HEK293 (cell line): Measurements from ENCODE around the gene MXI1.

Experiments
- CTCF ChIA-PET: fragments of 350-600 bp; formaldehyde crosslinking; extraction: SDS; loops from one replicate; lab custom pipeline; 2021; ENCODE audit warnings: antibody characterized with exemption; lab: Yijun Ruan, JAX
- POLR2A ChIA-PET: fragments of 300-600 bp; formaldehyde crosslinking; extraction: SDS; loops from one replicate; lab custom pipeline; 2020; ENCODE audit warnings: antibody characterized with exemption, inconsistent platforms; lab: Yijun Ruan, JAX
- H3K27ac ChIP-seq: fragments of 200-500 bp; sonication (Bioruptor generic); 2 replicates; pipeline ENCODE4 v1.5.1; 2014; ENCODE audit warnings: low read depth, low read length, control low read depth, inconsistent platforms; ENCODE audit errors: extremely low read depth
- H3K36me3 ChIP-seq, 2 experiments: fragments of 200-500 bp in 1 of 2; sonication (Bioruptor generic) in 1 of 2; 1 replicate in 1 of 2; 2 replicates in 1 of 2; pipeline ENCODE4 v1.5.1; 2014 to 2017; ENCODE audit warnings: inconsistent platforms in 2 of 2, low read length in 2 of 2; ENCODE audit not compliant: control insufficient read depth in 2 of 2, insufficient read depth in 1 of 2
- H3K4me1 ChIP-seq: fragments of 200-500 bp; sonication (Bioruptor generic); 2 replicates; pipeline ENCODE4 v1.5.1; 2014; ENCODE audit warnings: mild to moderate bottlenecking, low read length, inconsistent platforms; ENCODE audit not compliant: control insufficient read depth, insufficient read depth
- H3K4me3 ChIP-seq: 2 replicates; pipeline ENCODE4 v1.5.1; 2011; ENCODE audit warnings: low read depth, mild to moderate bottlenecking, control low read depth, low read length, moderate library complexity
- H3K9me3 ChIP-seq: fragments of 200-500 bp; sonication (Bioruptor generic); 2 replicates; pipeline ENCODE4 v1.5.1; 2014; ENCODE audit warnings: low read depth, low read length, inconsistent platforms; ENCODE audit not compliant: control insufficient read depth, insufficient read depth
- BCL11B ChIP-seq: fragments of 450-650 bp; formaldehyde crosslinking; IDR thresholded peaks from 2 replicates; pipeline ENCODE4 v1.5.1; 2016; ENCODE audit warnings: low read depth, missing biosample characterization, missing genetic modification characterization
- GFI1B ChIP-seq: fragments of 450-650 bp; formaldehyde crosslinking; IDR thresholded peaks from 2 replicates; pipeline ENCODE4 v1.5.1; 2016; ENCODE audit warnings: missing biosample characterization, missing genetic modification characterization
- GLIS2 ChIP-seq: fragments of 450-650 bp; formaldehyde crosslinking; IDR thresholded peaks from 2 replicates; pipeline ENCODE4 v1.5.1; 2016; ENCODE audit warnings: missing biosample characterization, missing genetic modification characterization
- HOXD13 ChIP-seq: sonication (generic); formaldehyde crosslinking; IDR thresholded peaks from 2 replicates; pipeline ENCODE4 v1.8.0; 2022; ENCODE audit warnings: missing genetic modification reagents, borderline replicate concordance
- KLF1 ChIP-seq: fragments of 450-650 bp; formaldehyde crosslinking; IDR thresholded peaks from 2 replicates; pipeline ENCODE4 v1.5.1; 2016; ENCODE audit warnings: missing biosample characterization, missing genetic modification characterization
- MEIS1 ChIP-seq: sonication (generic); formaldehyde crosslinking; IDR thresholded peaks from 2 replicates; pipeline ENCODE4 v1.8.1; 2022; ENCODE audit warnings: missing genetic modification reagents, mild to moderate bottlenecking, borderline replicate concordance
- SETDB1 ChIP-seq: IDR thresholded peaks from one replicate; pipeline ENCODE4 v1.6.1; 2017; ENCODE audit warnings: mild to moderate bottlenecking, low read length, moderate library complexity, mixed read lengths; ENCODE audit not compliant: insufficient read length
- SP7 ChIP-seq: fragments of 450-650 bp; formaldehyde crosslinking; IDR thresholded peaks from 2 replicates; pipeline ENCODE4 v1.5.1; 2016; ENCODE audit warnings: missing biosample characterization, missing genetic modification characterization
- TSHZ1 ChIP-seq: fragments of 450-650 bp; formaldehyde crosslinking; IDR thresholded peaks from 2 replicates; pipeline ENCODE4 v1.5.1; 2016; ENCODE audit warnings: missing biosample characterization, missing genetic modification characterization, borderline replicate concordance
- ZBTB11 ChIP-seq: fragments of 450-650 bp; formaldehyde crosslinking; conservative IDR thresholded peaks from 2 replicates; pipeline ENCODE4 v1.5.1; 2016; ENCODE audit warnings: low read depth, missing biosample characterization, missing genetic modification characterization
- ZBTB7A ChIP-seq: fragments of 450-650 bp; formaldehyde crosslinking; IDR thresholded peaks from 2 replicates; pipeline ENCODE4 v1.5.1; 2016; ENCODE audit warnings: low read depth, missing biosample characterization, missing genetic modification characterization
- ZBTB8A ChIP-seq: fragments of 450-650 bp; formaldehyde crosslinking; IDR thresholded peaks from 2 replicates; pipeline ENCODE4 v1.5.1; 2016; ENCODE audit warnings: missing biosample characterization, missing genetic modification characterization
- ZIC2 ChIP-seq: fragments of 450-650 bp; formaldehyde crosslinking; IDR thresholded peaks from 2 replicates; pipeline ENCODE4 v1.5.1; 2016; ENCODE audit warnings: missing biosample characterization, missing genetic modification characterization
- ZNF10 ChIP-seq: fragments of 450-650 bp; formaldehyde crosslinking; IDR thresholded peaks from 2 replicates; pipeline ENCODE4 v1.5.1; 2017; ENCODE audit warnings: missing biosample characterization, missing genetic modification characterization
- ZNF175 ChIP-seq: fragments of 450-650 bp; formaldehyde crosslinking; IDR thresholded peaks from 2 replicates; pipeline ENCODE4 v1.5.1; 2016; ENCODE audit warnings: missing biosample characterization, missing genetic modification characterization
- ZNF18 ChIP-seq: fragments of 450-650 bp; formaldehyde crosslinking; IDR thresholded peaks from 2 replicates; pipeline ENCODE4 v1.5.1; 2016; ENCODE audit warnings: missing biosample characterization, missing genetic modification characterization
- ZNF366 ChIP-seq: fragments of 450-650 bp; formaldehyde crosslinking; conservative IDR thresholded peaks from 2 replicates; pipeline ENCODE4 v1.5.1; 2016; ENCODE audit warnings: missing biosample characterization, missing genetic modification characterization
- ZNF391 ChIP-seq: fragments of 450-650 bp; formaldehyde crosslinking; IDR thresholded peaks from 2 replicates; pipeline ENCODE4 v1.5.1; 2016; ENCODE audit warnings: low read depth, missing biosample characterization, missing genetic modification characterization, borderline replicate concordance
- ZNF404 ChIP-seq: fragments of 450-650 bp; formaldehyde crosslinking; IDR thresholded peaks from 2 replicates; pipeline ENCODE4 v1.5.1; 2017; ENCODE audit warnings: missing biosample characterization, missing genetic modification characterization
- ZNF600 ChIP-seq: fragments of 450-650 bp; formaldehyde crosslinking; IDR thresholded peaks from 2 replicates; pipeline ENCODE4 v1.5.1; 2016; ENCODE audit warnings: missing biosample characterization, missing genetic modification characterization
- ZNF610 ChIP-seq: fragments of 450-650 bp; formaldehyde crosslinking; IDR thresholded peaks from 2 replicates; pipeline ENCODE4 v1.5.1; 2016; ENCODE audit warnings: missing biosample characterization, missing genetic modification characterization, borderline replicate concordance
- ZNF621 ChIP-seq: fragments of 450-650 bp; formaldehyde crosslinking; IDR thresholded peaks from 2 replicates; pipeline ENCODE4 v1.5.1; 2017; ENCODE audit warnings: missing biosample characterization, missing genetic modification characterization
- ZNF624 ChIP-seq: fragments of 450-650 bp; formaldehyde crosslinking; IDR thresholded peaks from 2 replicates; pipeline ENCODE4 v1.5.1; 2017; ENCODE audit warnings: missing biosample characterization, missing genetic modification characterization
- ZNF629 ChIP-seq: fragments of 450-650 bp; formaldehyde crosslinking; IDR thresholded peaks from 2 replicates; pipeline ENCODE4 v1.5.1; 2017; ENCODE audit warnings: missing biosample characterization, missing genetic modification characterization
- ZNF645 ChIP-seq: fragments of 450-650 bp; formaldehyde crosslinking; IDR thresholded peaks from 2 replicates; pipeline ENCODE4; 2016; ENCODE audit warnings: missing biosample characterization, missing genetic modification characterization
- ZNF654 ChIP-seq: fragments of 450-650 bp; formaldehyde crosslinking; IDR thresholded peaks from 2 replicates; pipeline ENCODE4 v1.5.1; 2016; ENCODE audit warnings: low read depth, missing biosample characterization, missing genetic modification characterization
- ZNF701 ChIP-seq: fragments of 450-650 bp; formaldehyde crosslinking; IDR thresholded peaks from 2 replicates; pipeline ENCODE4 v1.5.1; 2016; ENCODE audit warnings: missing biosample characterization, missing genetic modification characterization
- ZNF768 ChIP-seq: fragments of 450-650 bp; formaldehyde crosslinking; IDR thresholded peaks from 2 replicates; pipeline ENCODE4 v1.5.1; 2018; ENCODE audit warnings: missing biosample characterization, mild to moderate bottlenecking, missing genetic modification characterization
- ZSCAN23 ChIP-seq: fragments of 450-650 bp; formaldehyde crosslinking; IDR thresholded peaks from 2 replicates; pipeline ENCODE4 v1.5.1; 2016; ENCODE audit warnings: missing biosample characterization, missing genetic modification characterization

Gene MXI1

GRCh38 chr10:110207011-110207804 is at the start of gene MXI1:
Gene MXI1, plus strand, starts transcription at chr10:110207605. Its CDS starts 204 bp downstream, at chr10:110207809.
- Histone ChIP-seq H3K36me3 (no peaks in the 10 kb centered on the region), H3K9me3 (no peaks in the 10 kb centered on the region), H3K27ac (peak within 1 kb of the TSS; percentile 93), H3K4me3 (peak within 1 kb of the TSS; percentile 68), H3K4me1 (peaks cover 7% of the 10 kb centered on the region)
- ChIA-PET POLR2A (interaction anchor here (0.7 to 5.3 kb wide), 3 partner anchors 15 to 40 kb away, joined by 3 to 75 read pairs (median 7); no protein-coding TSS in a partner anchor), CTCF (interaction anchor here (0.6 to 7.2 kb wide), 11 partner anchors 8 to 1594 kb away, joined by 3 to 70 read pairs (median 7); no protein-coding TSS in a partner anchor)
- TF ChIP-seq ZNF645 (tag by site-specific recombination) (no peak), ZNF10 (0 out of 2 replicates have a peak, but pooled peaks have one; percentile 24), MEIS1 (CRISPR knock-in tag) (no peak), ZNF366 (tag by site-specific recombination) (no peak), KLF1 (tag by site-specific recombination) (peak; percentile 57; the same call in 1 of the 2 replicates), GLIS2 (tag by site-specific recombination) (peak; percentile 67), ZNF629 (tag by site-specific recombination) (peak; percentile 83), ZNF18 (tag by site-specific recombination) (peak; percentile 59; the same call in 1 of the 2 replicates), SP7 (tag by site-specific recombination) (peak; percentile 84), ZSCAN23 (tag by site-specific recombination) (no peak), ZNF654 (tag by site-specific recombination) (no peak), BCL11B (no peak; the same call in 1 of the 2 replicates), ZNF391 (tag by site-specific recombination) (peak; percentile 71; the same call in 1 of the 2 replicates), HOXD13 (CRISPR knock-in tag) (no peak), ZNF404 (tag by site-specific recombination) (no peak), GFI1B (tag by site-specific recombination) (no peak), ZBTB8A (tag by site-specific recombination) (peak; percentile 85), ZNF600 (tag by site-specific recombination) (peak; percentile 95), ZNF701 (tag by site-specific recombination) (no peak), ZIC2 (tag by site-specific recombination) (peak; percentile 54; the same call in 1 of the 2 replicates), SETDB1 (no peak), ZNF768 (tag by site-specific recombination) (no peak), ZNF624 (tag by site-specific recombination) (no peak), ZBTB7A (peak; percentile 57; the same call in 1 of the 2 replicates), ZNF610 (peak; percentile 70; the same call in 1 of the 2 replicates), ZNF621 (tag by site-specific recombination) (no peak), ZBTB11 (tag by site-specific recombination) (peak; percentile 73), ZNF175 (tag by site-specific recombination) (no peak), TSHZ1 (tag by site-specific recombination) (peak; percentile 88)
